C4-2B (cell line): ENCODE data around the gene IFI44L.

ENCODE experiments used
- H3K27ac ChIP-seq: fragments of 450-650 bp; 2 replicates; pipeline ENCODE4 v1.5.1; 2017
- CTCF ChIP-seq: fragments of 450-650 bp; conservative IDR thresholded peaks from 2 replicates; pipeline ENCODE4 v1.5.1; 2017; ENCODE audit warnings: mild to moderate bottlenecking
- ZFX ChIP-seq: fragments of 450-650 bp; IDR thresholded peaks from 2 replicates; pipeline ENCODE4 v1.6.1; 2017

IFI44L gene

GRCh38 chr1:78601068-78601467, 19.2 kb upstream of the IFI44L start:
- TF ChIP-seq CTCF (no peak), ZFX (no peak)
- H3K27ac ChIP-seq = no peak overlapping the region

DNA sequence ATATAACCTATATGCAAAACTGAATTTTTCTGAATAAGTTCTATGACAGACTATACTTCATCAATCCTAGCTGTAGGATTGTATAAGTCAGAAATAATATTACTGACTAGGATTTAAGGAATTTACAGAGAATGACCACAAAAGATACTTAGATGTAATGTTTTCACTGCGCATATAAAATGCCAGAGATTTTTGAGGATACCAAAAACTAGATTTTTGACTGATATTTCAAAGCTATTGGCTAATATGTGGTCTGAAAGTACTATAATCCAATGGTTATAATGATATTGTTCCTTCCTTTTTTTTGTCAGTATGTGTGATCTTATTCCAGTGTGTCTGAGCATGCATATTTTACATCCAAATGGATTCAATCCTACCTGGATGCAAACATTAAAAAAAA, 17.0 kb upstream of the IFI44L start:
- TF ChIP-seq CTCF (no peak), ZFX (no peak)
- no peak overlapping the region for H3K27ac ChIP-seq

GRCh38 chr1:78604643-78605042, 15.6 kb upstream of the IFI44L start:
- TF ChIP-seq CTCF (no peak), ZFX (no peak)
- no peak overlapping the region for H3K27ac ChIP-seq

DNA sequence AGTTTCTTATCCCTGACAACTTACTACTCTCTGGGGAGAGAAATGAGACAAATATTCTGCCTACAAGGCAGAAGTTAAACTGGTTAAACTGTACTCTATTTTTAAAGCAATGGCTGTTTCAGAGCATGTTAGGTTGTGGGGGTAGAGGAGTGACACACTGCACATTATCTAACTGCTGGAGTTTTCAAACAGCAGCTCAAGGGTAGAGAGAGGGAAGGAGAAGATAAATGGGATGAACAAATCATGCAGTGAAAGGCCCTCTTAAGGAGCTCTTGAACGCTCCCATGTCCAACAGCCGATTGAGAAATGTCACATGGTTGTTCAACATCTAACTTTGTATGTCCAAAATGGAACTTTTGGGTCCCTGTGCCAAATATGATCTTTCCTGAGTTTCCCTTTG, 14.0 kb upstream of the IFI44L start:
- H3K27ac ChIP-seq = no peak overlapping the region; the same call in 1 of the 2 replicates
- TF ChIP-seq ZFX = no peak

DNA sequence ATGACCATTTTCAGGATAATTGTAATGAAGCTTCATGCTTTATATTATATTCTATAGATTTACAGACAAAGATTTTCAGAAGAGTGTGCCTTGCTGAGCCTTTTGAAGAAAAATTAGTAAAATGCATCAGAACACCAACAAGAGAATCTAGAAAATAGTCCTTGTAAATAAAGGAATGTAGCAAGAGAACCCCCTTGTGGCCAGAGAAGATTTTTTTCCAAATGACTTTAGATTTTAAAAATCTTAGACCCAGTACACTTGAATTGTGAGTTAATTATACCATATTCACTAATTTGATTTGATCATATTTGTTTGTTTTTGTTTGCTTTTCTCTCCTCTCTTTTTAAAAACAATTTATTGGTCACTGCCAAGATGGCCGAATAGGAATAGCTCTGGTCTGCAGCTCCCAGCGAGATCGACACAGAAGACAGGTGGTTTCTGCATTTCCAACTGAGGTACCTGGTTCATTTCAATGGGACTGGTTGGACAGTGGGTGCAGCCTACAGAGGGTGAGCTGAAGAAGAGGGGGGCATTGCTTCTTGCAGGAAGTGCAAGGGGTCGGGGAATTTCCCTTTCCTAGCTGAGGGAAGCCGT, 12.8 kb upstream of the IFI44L start:
- TF ChIP-seq ZFX (no peak), CTCF (peak; percentile 84)
- H3K27ac ChIP-seq = peak overlapping the region; percentile 31; the same call in 1 of the 2 replicates

- TF ChIP-seq CTCF (no peak), ZFX (no peak)
- H3K27ac ChIP-seq = peak overlapping the region; percentile 31; the same call in 1 of the 2 replicates
Measured at GRCh38 chr1:78607944-78608343, 12.3 kb upstream of the IFI44L start.

DNA sequence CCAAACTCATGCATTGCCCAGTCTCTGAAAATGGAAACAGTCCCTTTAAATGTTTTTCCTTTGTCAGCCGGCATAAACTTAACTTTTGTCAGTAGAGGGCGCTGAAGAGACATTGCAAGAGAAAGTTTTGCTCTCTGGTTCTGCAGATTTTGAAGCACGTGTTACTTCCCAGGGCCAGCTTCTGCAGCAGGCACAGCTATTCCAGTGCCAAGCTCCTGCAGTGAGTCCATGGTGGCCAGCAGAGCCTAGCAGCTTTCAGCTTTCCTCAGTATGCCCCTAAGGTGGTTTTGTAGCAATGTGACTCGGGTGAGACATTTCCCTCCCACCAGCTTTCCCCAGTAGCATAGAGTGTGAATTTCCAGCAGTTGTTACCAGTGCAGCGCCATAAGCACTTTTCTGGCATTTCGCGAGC, 2.6 kb upstream of the IFI44L start:
- no peak overlapping the region; the same call in 1 of the 2 replicates for H3K27ac ChIP-seq
- no peak for TF ChIP-seq ZFX
- TF ChIP-seq CTCF = peak; percentile 94

GRCh38 chr1:78619032-78619431, 1.2 kb upstream of the IFI44L start:
- H3K27ac ChIP-seq = no peak overlapping the region
- no peak for TF ChIP-seq CTCF
- TF ChIP-seq ZFX = no peak
